IMR-90 (cell line): Measurements from ENCODE around the gene WDR81. TPM values are rescaled to one million over a fixed set of nuclear protein-coding genes. Genes with fewer than 3 reads are reported as not detected.
A peak's percentile ranks its signal among the peaks of the same experiment; 100 is the strongest.

Experiments used
- ATAC-seq: fragments of 200-7000 bp; cut with Tn5 transposase; 2 replicates; pipeline ENCODE4 v1.9.1; 2020; ENCODE audit warnings: low read depth, mild to moderate bottlenecking, moderate library complexity
- BruUV-seq: library from RNA; stranded (reverse); fragments of 400-500 nt; replicated peaks from 2 replicates; lab custom pipeline; 2021; lab: Mats Ljungman, UMichigan
- CTCF ChIA-PET: fragments of 300-600 bp; formaldehyde crosslinking; extraction: SDS; loops from one replicate; lab custom pipeline; 2021; ENCODE audit warnings: antibody characterized with exemption; lab: Yijun Ruan, JAX
- POLR2A ChIA-PET: fragments of 300-600 bp; sonication (Branson Sonifier 250); formaldehyde crosslinking; loops from one replicate; lab custom pipeline; 2022; ENCODE audit warnings: antibody characterized with exemption; ENCODE audit not compliant: unreplicated experiment; lab: Charles Lee
- DNase-seq: peaks from one replicate; pipeline ENCODE4 v3.0.0; 2013
- H2AFZ ChIP-seq: replicated peaks from 2 replicates; pipeline ENCODE3; 2013; ENCODE audit warnings: low read length, mild to moderate bottlenecking; ENCODE audit not compliant: poor library complexity
- H2AK5ac ChIP-seq: 2 replicates; pipeline ENCODE4 v1.6.1; 2013; ENCODE audit warnings: low read depth, low read length, inconsistent platforms
- H2AK9ac ChIP-seq: replicated peaks from 2 replicates; pipeline ENCODE3; 2013; ENCODE audit warnings: mild to moderate bottlenecking, low read depth, low read length, moderate library complexity; ENCODE audit not compliant: poor library complexity
- H2BK120ac ChIP-seq: 2 replicates; pipeline ENCODE4 v1.6.1; 2013; ENCODE audit warnings: low read depth, low read length, inconsistent platforms
- H2BK15ac ChIP-seq: 3 replicates; pipeline ENCODE4 v1.6.1; 2013; ENCODE audit warnings: low read depth, low read length, inconsistent platforms
- H2BK20ac ChIP-seq: 2 replicates; pipeline ENCODE4 v1.6.1; 2013; ENCODE audit warnings: low read depth, mild to moderate bottlenecking, inconsistent platforms, low read length, moderate library complexity
- H2BK5ac ChIP-seq: 2 replicates; pipeline ENCODE4 v1.6.1; 2013; ENCODE audit warnings: mild to moderate bottlenecking, low read depth, low read length, inconsistent platforms; ENCODE audit not compliant: poor library complexity, severe bottlenecking
- H3K14ac ChIP-seq: replicated peaks from 2 replicates; pipeline ENCODE4 v1.6.1; 2013; ENCODE audit warnings: low read depth, low read length, inconsistent platforms
- H3K18ac ChIP-seq: 2 replicates; pipeline ENCODE4 v1.6.1; 2013; ENCODE audit warnings: low read depth, low read length, control low read depth
- H3K23ac ChIP-seq: 2 replicates; pipeline ENCODE4 v1.6.1; 2013; ENCODE audit warnings: low read depth, low read length, inconsistent platforms
- H3K27ac ChIP-seq: 2 replicates; pipeline ENCODE4 v1.5.1; 2013; ENCODE audit warnings: mild to moderate bottlenecking, control low read depth, low read length; ENCODE audit not compliant: insufficient read depth
- H3K27me3 ChIP-seq: 2 replicates; pipeline ENCODE4 v1.6.1; 2013; ENCODE audit warnings: low read length; ENCODE audit not compliant: control insufficient read depth, insufficient read depth
- H3K36me3 ChIP-seq: 2 replicates; pipeline ENCODE4 v1.6.1; 2013; ENCODE audit warnings: low read length, mixed read lengths; ENCODE audit not compliant: control insufficient read depth, insufficient read depth
- H3K4ac ChIP-seq: 2 replicates; pipeline ENCODE4 v1.6.1; 2013; ENCODE audit warnings: low read depth, low read length, inconsistent platforms
- H3K4me1 ChIP-seq: 2 replicates; pipeline ENCODE4 v1.6.1; 2013; ENCODE audit warnings: low read length, mixed read lengths; ENCODE audit not compliant: control insufficient read depth, insufficient read depth
- H3K4me2 ChIP-seq: 2 replicates; pipeline ENCODE4 v1.6.1; 2013; ENCODE audit warnings: low read depth, mild to moderate bottlenecking, control low read depth, low read length, moderate library complexity
- H3K4me3 ChIP-seq: 2 replicates; pipeline ENCODE4 v1.5.1; 2013; ENCODE audit warnings: low read depth, mild to moderate bottlenecking, control low read depth, low read length, moderate library complexity; ENCODE audit not compliant: insufficient read depth
- H3K56ac ChIP-seq: 2 replicates; pipeline ENCODE4 v1.6.1; 2013; ENCODE audit warnings: low read length, inconsistent platforms; ENCODE audit not compliant: insufficient read depth; ENCODE audit errors: extremely low read depth
- H3K79me1 ChIP-seq, 2 experiments: 2 replicates each; pipeline ENCODE4 v1.6.1; 2013; ENCODE audit warnings: low read length in 2 of 2, inconsistent platforms in 1 of 2, low read depth in 1 of 2
- H3K9ac ChIP-seq: 2 replicates; pipeline ENCODE4 v1.6.1; 2013; ENCODE audit warnings: low read depth, low read length, control low read depth
- H3K9me1 ChIP-seq: 2 replicates; pipeline ENCODE4 v1.6.1; 2013; ENCODE audit warnings: low read length, inconsistent platforms; ENCODE audit not compliant: insufficient read depth
- H3K9me3 ChIP-seq: 2 replicates; pipeline ENCODE4 v1.6.1; 2013; ENCODE audit warnings: low read length; ENCODE audit not compliant: control insufficient read depth, insufficient read depth
- H4K20me1 ChIP-seq: 2 replicates; pipeline ENCODE4 v1.6.1; 2013; ENCODE audit warnings: low read length, inconsistent platforms; ENCODE audit not compliant: insufficient read depth
- H4K5ac ChIP-seq: 2 replicates; pipeline ENCODE4 v1.6.1; 2013; ENCODE audit warnings: mild to moderate bottlenecking, low read depth, low read length, control low read depth
- H4K8ac ChIP-seq, 2 experiments: 2 replicates each; pipeline ENCODE4 v1.6.1; 2013; ENCODE audit warnings: low read depth in 2 of 2, low read length in 2 of 2, control low read depth in 1 of 2, inconsistent platforms in 1 of 2
- H4K91ac ChIP-seq: 2 replicates; pipeline ENCODE4 v1.6.1; 2013; ENCODE audit warnings: low read depth, low read length, inconsistent platforms; ENCODE audit not compliant: insufficient read depth
- BHLHE40 ChIP-seq: fragments of 150-350 bp; IDR thresholded peaks from 2 replicates; pipeline ENCODE4 v1.6.1; 2016; ENCODE audit warnings: mild to moderate bottlenecking, low read depth, low read length
- CEBPB ChIP-seq: IDR thresholded peaks from 2 replicates; pipeline ENCODE4 v1.6.1; 2012; ENCODE audit warnings: low read depth, low read length, improper control_type of control experiment
- CHD1 ChIP-seq: IDR thresholded peaks from 2 replicates; pipeline ENCODE4 v1.6.1; 2012; ENCODE audit warnings: low read depth, low read length, improper control_type of control experiment
- ELK1 ChIP-seq: fragments of 150-350 bp; IDR thresholded peaks from 2 replicates; pipeline ENCODE4 v1.6.1; 2016; ENCODE audit warnings: low read depth, mild to moderate bottlenecking, low read length, moderate library complexity, borderline replicate concordance
- FOS ChIP-seq: fragments of 150-350 bp; IDR thresholded peaks from 2 replicates; pipeline ENCODE4 v1.6.1; 2016; ENCODE audit warnings: low read depth, low read length
- MAFK ChIP-seq: IDR thresholded peaks from 2 replicates; pipeline ENCODE4 v1.6.1; 2012; ENCODE audit warnings: low read depth, low read length, improper control_type of control experiment
- MAZ ChIP-seq: IDR thresholded peaks from 2 replicates; pipeline ENCODE4 v1.6.1; 2012; ENCODE audit warnings: low read depth, mild to moderate bottlenecking, low read length, improper control_type of control experiment, moderate library complexity, borderline replicate concordance
- POLR2A ChIP-seq: IDR thresholded peaks from 2 replicates; pipeline ENCODE4 v1.6.1; 2012; ENCODE audit warnings: mild to moderate bottlenecking, low read depth, low read length
- RAD21 ChIP-seq: IDR thresholded peaks from 2 replicates; pipeline ENCODE4 v1.6.1; 2012; ENCODE audit warnings: low read length, improper control_type of control experiment
- RCOR1 ChIP-seq: IDR thresholded peaks from 2 replicates; pipeline ENCODE4 v1.6.1; 2012; ENCODE audit warnings: mild to moderate bottlenecking, low read length, improper control_type of control experiment; ENCODE audit not compliant: insufficient replicate concordance
- RFX5 ChIP-seq: IDR thresholded peaks from 2 replicates; pipeline ENCODE4 v1.8.0; 2012; ENCODE audit warnings: low read depth, mild to moderate bottlenecking, low read length, moderate library complexity
- SMC3 ChIP-seq: fragments of 150-350 bp; IDR thresholded peaks from 2 replicates; pipeline ENCODE4 v1.6.1; 2016; ENCODE audit warnings: low read depth, mild to moderate bottlenecking, antibody characterized with exemption, low read length, moderate library complexity
- USF2 ChIP-seq: fragments of 150-350 bp; IDR thresholded peaks from 2 replicates; pipeline ENCODE4 v1.6.1; 2017; ENCODE audit warnings: mild to moderate bottlenecking, antibody characterized with exemption, low read length, low read depth
- WGBS, 2 experiments: methylation state at CpG; one replicate each; pipeline versions ENCODE4 v1.1.5 to v1.1.7; 2013; ENCODE audit warnings: missing lambda C conversion rate in 2 of 2; ENCODE audit not compliant: insufficient read length in 1 of 2; ENCODE audit errors: extremely low coverage in 2 of 2; 5-methylcytosine and 5-hydroxymethylcytosine counted together
- dilution Hi-C: fragments of 300-500 bp; cut with HindIII; formaldehyde crosslinking; loops from one replicate; pipeline ENCODE4 v1.14.3; 2018; ENCODE audit warnings: low sequenced_read_pairs; ENCODE audit not compliant: unreplicated experiment
- in situ Hi-C: fragments of 300-500 bp; cut with MboI; formaldehyde crosslinking; loops from 3 replicates; pipeline ENCODE4 v1.14.3; 2019; ENCODE audit warnings: low sequenced_read_pairs, inconsistent platforms, mixed read lengths
- intact Hi-C: fragments of 100-400 bp; cut with micrococcal nuclease; formaldehyde crosslinking; loops from 2 replicates; pipeline ENCODE4 v1.10.0; 2022
- polyA plus RNA-seq, 3 experiments: library from polyadenylated mRNA; depleted of rRNA; stranded (reverse); fragments of >200 nt; gene quantifications; 2 replicates each; pipeline ENCODE4 v1.2.3, GENCODE V29; 2012; ENCODE audit warnings: low replicate concordance in 1 of 3
- total RNA-seq: library from RNA; depleted of rRNA; stranded (reverse); fragments of >200 nt; gene quantifications from 2 replicates; pipeline ENCODE4 v1.2.3, GENCODE V29; 2012
- TF ChIP-seq, protein P1 (sequence below): conservative IDR thresholded peaks from 2 replicates; pipeline ENCODE4 v1.5.1; 2012; ENCODE audit warnings: mild to moderate bottlenecking, low read depth, low read length, improper control_type of control experiment

WDR81 gene
- total and polyA plus RNA-seq, 2 of the 4 experiments (the other 2 are of a cell fraction) = 3.0 to 8.4 TPM

GRCh38 chr17:1735834-1736347 lies 11.4 kb downstream of the WDR81 start:
- no peak overlapping the region for H4K91ac ChIP-seq
- BruUV-seq = no TSS peak
- no peak overlapping the region for H3K18ac ChIP-seq
- ATAC-seq (no peak), DNase-seq (no peak)
- TF ChIP-seq, protein P1, sequence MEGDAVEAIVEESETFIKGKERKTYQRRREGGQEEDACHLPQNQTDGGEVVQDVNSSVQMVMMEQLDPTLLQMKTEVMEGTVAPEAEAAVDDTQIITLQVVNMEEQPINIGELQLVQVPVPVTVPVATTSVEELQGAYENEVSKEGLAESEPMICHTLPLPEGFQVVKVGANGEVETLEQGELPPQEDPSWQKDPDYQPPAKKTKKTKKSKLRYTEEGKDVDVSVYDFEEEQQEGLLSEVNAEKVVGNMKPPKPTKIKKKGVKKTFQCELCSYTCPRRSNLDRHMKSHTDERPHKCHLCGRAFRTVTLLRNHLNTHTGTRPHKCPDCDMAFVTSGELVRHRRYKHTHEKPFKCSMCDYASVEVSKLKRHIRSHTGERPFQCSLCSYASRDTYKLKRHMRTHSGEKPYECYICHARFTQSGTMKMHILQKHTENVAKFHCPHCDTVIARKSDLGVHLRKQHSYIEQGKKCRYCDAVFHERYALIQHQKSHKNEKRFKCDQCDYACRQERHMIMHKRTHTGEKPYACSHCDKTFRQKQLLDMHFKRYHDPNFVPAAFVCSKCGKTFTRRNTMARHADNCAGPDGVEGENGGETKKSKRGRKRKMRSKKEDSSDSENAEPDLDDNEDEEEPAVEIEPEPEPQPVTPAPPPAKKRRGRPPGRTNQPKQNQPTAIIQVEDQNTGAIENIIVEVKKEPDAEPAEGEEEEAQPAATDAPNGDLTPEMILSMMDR = no peak
- TF ChIP-seq FOS (no peak), BHLHE40 (no peak), USF2 (no peak), MAFK (no peak), RFX5 (no peak), SMC3 (no peak), ELK1 (no peak), CHD1 (no peak), POLR2A (no peak), RAD21 (no peak), CEBPB (no peak), MAZ (no peak), RCOR1 (no peak)
- peaks cover 18% of the 10 kb centered on the region for H3K36me3 ChIP-seq
- H2BK15ac ChIP-seq = no peak overlapping the region
- H3K27me3 ChIP-seq = no peaks in the 10 kb centered on the region
- H4K8ac ChIP-seq = no peak overlapping the region
- peak overlapping the region; percentile 14 for H2AFZ ChIP-seq
- 94% methylated on average over 11 of the region's 17 CpGs; no CpG with 5 or more reads in 1 of the 2 experiments for WGBS, 2 experiments
- no peak overlapping the region for H2BK120ac ChIP-seq
- peak overlapping the region; percentile 48 for H2BK5ac ChIP-seq
- peaks cover 5% of the 10 kb centered on the region; the same call in 1 of the 2 replicates for H3K9me1 ChIP-seq
- peaks cover 0 to 8% of the 10 kb centered on the region in 2 experiments; a peak in 1 of 4 replicates for H3K79me1 ChIP-seq
- H3K4me1 ChIP-seq = peaks cover 8% of the 10 kb centered on the region
- H3K9ac ChIP-seq = no peak overlapping the region
- no peak overlapping the region for H3K23ac ChIP-seq
- peak overlapping the region; percentile 59; the same call in 1 of the 2 replicates for H3K4ac ChIP-seq
- intact Hi-C loops = no loop called here
- H3K56ac ChIP-seq = no peak overlapping the region
- no peak overlapping the region; the same call in 1 of the 2 replicates for H2AK5ac ChIP-seq
- no peak overlapping the region for H3K14ac ChIP-seq
- CTCF ChIA-PET = no interaction called here
- dilution Hi-C loops = no loop called here
- no peak overlapping the region for H3K27ac ChIP-seq
- in situ Hi-C loops = no loop called here
- H4K5ac ChIP-seq = no peak overlapping the region
- no peaks in the 10 kb centered on the region for H3K9me3 ChIP-seq
- no peak overlapping the region for H3K4me3 ChIP-seq
- H4K20me1 ChIP-seq = no peaks in the 10 kb centered on the region
- no peak overlapping the region for H3K4me2 ChIP-seq
- peak overlapping the region; percentile 61 for H2AK9ac ChIP-seq
- H2BK20ac ChIP-seq = no peak overlapping the region
- POLR2A ChIA-PET = no interaction called here
